GM19193 (cell line): ENCODE data around the gene DTYMK.

Source experiments
- POLR2A ChIP-seq: IDR thresholded peaks from 4 replicates; pipeline ENCODE4 v1.6.1; 2011; ENCODE audit not compliant: insufficient read depth, insufficient read length; ENCODE audit errors: extremely low read depth

Gene DTYMK

GRCh38 chr2:241648453-241648852 is 38.2 kb downstream of the DTYMK start:
- TF ChIP-seq POLR2A = no peak

GRCh38 chr2:241645915-241646645 is 40.5 kb downstream of the DTYMK start:
- TF ChIP-seq POLR2A = no peak

GRCh38 chr2:241645056-241645914 is 41.3 kb downstream of the DTYMK start:
- TF ChIP-seq POLR2A = no peak

- no peak for TF ChIP-seq POLR2A
Observed at GRCh38 chr2:241641631-241642030, 45.0 kb downstream of the DTYMK start.

- no peak for TF ChIP-seq POLR2A
Observed at GRCh38 chr2:241640165-241640795, 46.3 kb downstream of the DTYMK start.

GRCh38 chr2:241639385-241639784 is 47.2 kb downstream of the DTYMK start:
- no peak for TF ChIP-seq POLR2A

- TF ChIP-seq POLR2A = no peak
Observed at GRCh38 chr2:241638940-241639339, 47.7 kb downstream of the DTYMK start.

- TF ChIP-seq POLR2A = no peak
Observed at GRCh38 chr2:241637795-241638660, 48.6 kb downstream of the DTYMK start.

- peak; percentile 81 for TF ChIP-seq POLR2A
Observed at GRCh38 chr2:241637018-241637794, 49.4 kb downstream of the DTYMK start, which contains the start of the genes ATG4B and THAP4. ATG4B (plus strand) TSS chr2:241637693; CDS start chr2:241637715, 22 bp downstream. THAP4 (minus strand) TSS chr2:241637158; CDS start chr2:241637017, 141 bp downstream.

GRCh38 chr2:241636182-241637017 is 50.2 kb downstream of the DTYMK start:
- TF ChIP-seq POLR2A = peak; percentile 56

GRCh38 chr2:241635756-241636155 is 50.9 kb downstream of the DTYMK start:
- TF ChIP-seq POLR2A = no peak

- TF ChIP-seq POLR2A = no peak
Observed at GRCh38 chr2:241633561-241633960, 53.1 kb downstream of the DTYMK start.
